Stimulated activated CD8-positive, alpha-beta memory T cell treated with anti-CD3 and anti-CD28 coated beads, Interleukin-2, amount 100 ng/mL, for 1 hour (primary cell): ENCODE measurements around the gene HSBP1L1.
A peak's percentile ranks its signal among the peaks of the same experiment; 100 is the strongest.

ENCODE experiments used
- DNase-seq, 2 donors: peaks; one replicate each; pipeline ENCODE4 v3.0.0-alpha.2; 2020; ENCODE audit warnings: low read depth in 2 of 2

Gene HSBP1L1

GRCh38 chr18:79964330-79965118 is at the start of gene HSBP1L1:
Gene HSBP1L1 (plus strand): TSS chr18:79964643. CDS start chr18:79964736, 93 bp downstream.
- peak; percentile 24 to 45 for DNase-seq

- DNase-seq, result no peak
Observed at GRCh38 chr18:79915161-79916127, 49.0 kb upstream of the HSBP1L1 start.

GRCh38 chr18:79916128-79916494 is 48.3 kb upstream of the HSBP1L1 start:
- DNase-seq, result no peak

- DNase-seq, result no peak
Observed at GRCh38 chr18:79916546-79917168, 47.8 kb upstream of the HSBP1L1 start.

GRCh38 chr18:79917169-79917852 is 47.1 kb upstream of the HSBP1L1 start:
- DNase-seq, result no peak

- no peak for DNase-seq
Observed at GRCh38 chr18:79917853-79918614, 46.4 kb upstream of the HSBP1L1 start.

- DNase-seq, result no peak
Observed at GRCh38 chr18:79918615-79919011, 45.8 kb upstream of the HSBP1L1 start.

GRCh38 chr18:79919089-79919488 is 45.4 kb upstream of the HSBP1L1 start:
- DNase-seq, result no peak

GRCh38 chr18:79921984-79922965 is 42.2 kb upstream of the HSBP1L1 start:
- no peak for DNase-seq

- no peak for DNase-seq
Observed at GRCh38 chr18:79922971-79923411, 41.5 kb upstream of the HSBP1L1 start.

GRCh38 chr18:79923896-79924585 is 40.4 kb upstream of the HSBP1L1 start:
- no peak for DNase-seq

GRCh38 chr18:79924814-79925731 is 39.4 kb upstream of the HSBP1L1 start:
- no peak for DNase-seq

- no peak for DNase-seq
Observed at GRCh38 chr18:79926306-79926705, 38.1 kb upstream of the HSBP1L1 start.

- no peak for DNase-seq
Observed at GRCh38 chr18:79926715-79927606, 37.5 kb upstream of the HSBP1L1 start.

- DNase-seq, result no peak
Observed at GRCh38 chr18:79927607-79928562, 36.6 kb upstream of the HSBP1L1 start.

- DNase-seq, result no peak
Observed at GRCh38 chr18:79928563-79928960, 35.9 kb upstream of the HSBP1L1 start.
